Lung (tissue), 13 donors: ENCODE measurements around the gene SVOP. TPM values are rescaled to one million over a fixed set of nuclear protein-coding genes. Genes with fewer than 3 reads are reported as not detected.
"Not testable (repeated sequence)": the region's sequence is repeated elsewhere in the genome, so short reads cannot be mapped to it uniquely, and the experiment has no call there.

Experiments used
- ATAC-seq: fragments of 200-7000 bp; cut with Tn5 transposase; one replicate; pipeline ENCODE4 v1.9.1; 2020; ENCODE audit warnings: moderate number of reproducible peaks; ENCODE audit not compliant: insufficient read depth, low FRiP score
- DNase-seq, 3 donors: peaks; one replicate each; pipeline ENCODE4 v3.0.0-alpha.2; 2013 to 2017
- H3K27ac ChIP-seq, 2 donors: one replicate each; pipeline ENCODE4 v1.5.1; 2013; ENCODE audit warnings: mild to moderate bottlenecking in 2 of 2, moderate library complexity in 2 of 2, control low read depth in 1 of 2, inconsistent platforms in 1 of 2, low read depth in 1 of 2, low read length in 1 of 2
- H3K27me3 ChIP-seq, 3 donors: one replicate each; pipeline ENCODE4 v1.5.1; 2013; ENCODE audit warnings: low read length in 2 of 3; ENCODE audit not compliant: control insufficient read depth in 3 of 3, insufficient read depth in 3 of 3
- H3K36me3 ChIP-seq, 4 donors: one replicate each; pipeline ENCODE4 v1.5.1; 2013; ENCODE audit warnings: low read length in 4 of 4, mild to moderate bottlenecking in 1 of 4, moderate library complexity in 1 of 4; ENCODE audit not compliant: control insufficient read depth in 4 of 4, insufficient read depth in 4 of 4
- H3K4me1 ChIP-seq, 5 donors: one replicate each; pipeline ENCODE4 v1.5.1; 2013; ENCODE audit warnings: low read length in 5 of 5, mild to moderate bottlenecking in 2 of 5, moderate library complexity in 1 of 5; ENCODE audit not compliant: control insufficient read depth in 5 of 5, insufficient read depth in 5 of 5
- H3K4me3 ChIP-seq: one replicate; pipeline ENCODE4 v1.5.1; 2013; ENCODE audit warnings: mild to moderate bottlenecking, control low read depth, moderate library complexity
- H3K9ac ChIP-seq, 2 donors: one replicate each; pipeline ENCODE4 v1.5.1; 2013; ENCODE audit warnings: low read length in 2 of 2, control low read depth in 1 of 2; ENCODE audit not compliant: insufficient read depth in 1 of 2
- H3K9me3 ChIP-seq, 4 donors: one replicate each; pipeline ENCODE4 v1.5.1; 2013; ENCODE audit warnings: low read length in 3 of 4, mild to moderate bottlenecking in 1 of 4, moderate library complexity in 1 of 4; ENCODE audit not compliant: control insufficient read depth in 4 of 4, insufficient read depth in 3 of 4
- CTCF ChIP-seq: IDR thresholded peaks from 2 replicates; pipeline ENCODE4 v1.5.1; 2012; ENCODE audit warnings: mild to moderate bottlenecking; ENCODE audit errors: control extremely low read depth, extremely low read depth
- WGBS, 2 donors: extraction: QIAGEN DNeasy Blood & Tissue Kit; methylation state at CpG; one replicate each; pipeline ENCODE4 v1.1.7; 2013; 5-methylcytosine and 5-hydroxymethylcytosine counted together
- polyA plus RNA-seq, 2 donors: library from polyadenylated mRNA; stranded (reverse); fragments of 200-250 nt; gene quantifications; one replicate each; pipeline ENCODE4 v1.2.1, GENCODE V29; 2013
- small RNA-seq: library from RNA; depleted of rRNA; stranded (forward); fragments of <200 nt; gene quantifications from one replicate; pipeline ENCODE3, GENCODE V24; 2014; ENCODE audit warnings: low replicate concordance
- total RNA-seq, 2 donors: library from RNA; depleted of rRNA in 1 of 2; stranded (reverse); fragments of >200 nt in 1 of 2; gene quantifications; one replicate each; pipeline ENCODE4 v1.2.1, GENCODE V29; 2014 to 2021
- donor health status: control.
- donor health status: control.
- donor health status: Bipolar disorder and iron deficiency.
- donor health status: healthy.
- donor health status: DM: yes; HTN: yes; CAD: no.

Gene SVOP
- total and polyA plus RNA-seq, 4 donors: 0.11 TPM; not detected in 3

GRCh38 chr12:108859923-108860291 is 161.0 kb downstream of the SVOP start:
- no peak for TF ChIP-seq CTCF
- H3K4me3 ChIP-seq: no peak overlapping the region
- H3K9ac ChIP-seq: no peak overlapping the region
- H3K4me1 ChIP-seq: peaks cover 0 to 28% (median 7%) of the 10 kb centered on the region in 5 donors
- H3K36me3 ChIP-seq: peaks cover 0 to 4% (median 0%) of the 10 kb centered on the region in 4 donors
- H3K27me3 ChIP-seq: peaks cover 0 to 5% (median 0%) of the 10 kb centered on the region in 3 donors
- DNase-seq (no peak), ATAC-seq (no peak)
- no peak overlapping the region for H3K27ac ChIP-seq
- peaks cover 0 to 3% (median 0%) of the 10 kb centered on the region in 4 donors for H3K9me3 ChIP-seq
- WGBS, 2 donors: 72 to 86% methylated on average over 1 of the region's 1 CpG

- not testable (repeated sequence) for H3K9me3 ChIP-seq, H3K36me3 ChIP-seq, H3K27ac ChIP-seq, H3K4me3 ChIP-seq, ATAC-seq, H3K27me3 ChIP-seq, DNase-seq
- peak overlapping the region in 1 of 2 donors; percentile 74 for H3K9ac ChIP-seq
- 36 to 42% methylated on average over 6 of the region's 6 CpGs for WGBS, 2 donors
- peaks cover 3 to 34% (median 10%) of the 10 kb centered on the region in 5 donors for H3K4me1 ChIP-seq
These were observed 161.5 kb downstream of the SVOP start for GRCh38 chr12:108859141-108859922.

- Histone ChIP-seq H3K27me3 (peaks cover 0 to 5% (median 0%) of the 10 kb centered on the region in 3 donors), H3K4me3 (no peak overlapping the region), H3K4me1 (peaks cover 4 to 41% (median 12%) of the 10 kb centered on the region in 5 donors), H3K36me3 (peaks cover 0 to 4% (median 0%) of the 10 kb centered on the region in 4 donors), H3K27ac (no peak overlapping the region), H3K9me3 (peaks cover 0 to 3% (median 0%) of the 10 kb centered on the region in 4 donors), H3K9ac (peak overlapping the region in 1 of 2 donors; percentile 74)
- TF ChIP-seq CTCF: no peak
- 7 to 12% methylated on average over 18 of the region's 18 CpGs for WGBS, 2 donors
- ATAC-seq (no peak), DNase-seq (peak; percentile 59 to 85 (median 68))
These were observed 162.4 kb downstream of the SVOP start for GRCh38 chr12:108858311-108859074.

Small RNAs within 50 kb of the gene (small RNA-seq; reads per million reads assigned to genes)
- not detected for gene AC190387.1
- gene RNA5SP372: not detected
- not detected for gene RNU6-361P

Other genes starting within 250 kb of the SVOP start
- 10 to 100 TPM; 29.0 to 39.5 TPM for gene SSH1, start 163.5 kb downstream of the SVOP start, total RNA-seq
- 10 to 100 TPM in 1 of 2 donors, 1 to 10 TPM in 1; 7.2 to 13.4 TPM for gene SSH1, start 163.5 kb downstream of the SVOP start, polyA plus RNA-seq
- not detected for gene DAO, start 141.0 kb downstream of the SVOP start, total RNA-seq
- gene DAO, start 141.0 kb downstream of the SVOP start, polyA plus RNA-seq: under 1 TPM in 1 of 2 donors, not detected in 1; 0.08 TPM
- gene USP30, start 31.5 kb upstream of the SVOP start, total RNA-seq: 10 to 100 TPM in 1 of 2 donors, 1 to 10 TPM in 1; 8.8 to 17.9 TPM
- gene USP30, start 31.5 kb upstream of the SVOP start, polyA plus RNA-seq: 1 to 10 TPM; 6.5 to 7.2 TPM
- 10 to 100 TPM; 10.7 to 18.2 TPM for gene ALKBH2, start 72.4 kb upstream of the SVOP start, total RNA-seq
- gene ALKBH2, start 72.4 kb upstream of the SVOP start, polyA plus RNA-seq: 10 to 100 TPM; 20.0 to 42.5 TPM
- gene UNG, start 76.5 kb upstream of the SVOP start, total RNA-seq: 10 to 100 TPM; 17.2 to 17.8 TPM
- 10 to 100 TPM; 11.8 to 12.5 TPM for gene UNG, start 76.5 kb upstream of the SVOP start, polyA plus RNA-seq
- gene ACACB, start 95.5 kb upstream of the SVOP start, total RNA-seq: 10 to 100 TPM; 22.0 to 24.5 TPM
- gene ACACB, start 95.5 kb upstream of the SVOP start, polyA plus RNA-seq: 10 to 100 TPM in 1 of 2 donors, 1 to 10 TPM in 1; 2.9 to 14.5 TPM